ENCODE measurements around the gene MTCL1. TPM values are rescaled to one million over a fixed set of nuclear protein-coding genes. Genes with fewer than 3 reads are reported as not detected.

Gene MTCL1
- polyA plus RNA-seq, 1 donor = 24.0 TPM

DNA sequence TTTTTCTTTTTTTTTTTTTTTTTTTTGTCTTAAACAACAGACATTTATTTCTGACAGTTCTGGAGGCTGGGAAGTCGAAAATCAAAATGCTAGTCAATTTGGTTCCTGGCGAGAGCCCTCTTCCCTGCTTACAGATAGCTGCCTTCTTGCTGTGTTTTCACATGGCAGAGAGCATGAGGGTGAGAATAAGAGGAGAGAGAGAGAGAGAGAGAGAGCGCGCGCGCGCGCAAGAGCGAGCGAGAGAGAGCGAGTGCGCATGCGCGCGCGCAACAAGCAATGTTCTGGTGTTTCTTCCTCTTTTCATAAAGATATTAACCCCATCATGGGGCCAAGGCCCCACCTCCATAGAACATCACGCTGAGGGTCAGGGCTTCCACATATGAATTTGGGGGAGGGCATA lies 20.9 kb downstream of the MTCL1 start:
- H3K4me3 ChIP-seq (ENCODE audit: low read length) = no peak overlapping the region
- no peak for DNase-seq
- peaks cover 36% of the 10 kb centered on the region for H3K4me1 ChIP-seq (ENCODE audit: control insufficient read depth, insufficient read depth, low read length)
- H3K27me3 ChIP-seq (ENCODE audit: control insufficient read depth, insufficient read depth, low read length) = no peaks in the 10 kb centered on the region
- peaks cover 4% of the 10 kb centered on the region for H3K9me3 ChIP-seq (ENCODE audit: control insufficient read depth, low read depth, low read length)
- peaks cover 7% of the 10 kb centered on the region for H3K36me3 ChIP-seq (ENCODE audit: control insufficient read depth, insufficient read depth, low read length)
- WGBS (ENCODE audit: insufficient coverage, low lambda C conversion rate) = 90% methylated on average over 2 of the region's 17 CpGs
- no peak overlapping the region for H3K27ac ChIP-seq (ENCODE audit: low read length)

DNA sequence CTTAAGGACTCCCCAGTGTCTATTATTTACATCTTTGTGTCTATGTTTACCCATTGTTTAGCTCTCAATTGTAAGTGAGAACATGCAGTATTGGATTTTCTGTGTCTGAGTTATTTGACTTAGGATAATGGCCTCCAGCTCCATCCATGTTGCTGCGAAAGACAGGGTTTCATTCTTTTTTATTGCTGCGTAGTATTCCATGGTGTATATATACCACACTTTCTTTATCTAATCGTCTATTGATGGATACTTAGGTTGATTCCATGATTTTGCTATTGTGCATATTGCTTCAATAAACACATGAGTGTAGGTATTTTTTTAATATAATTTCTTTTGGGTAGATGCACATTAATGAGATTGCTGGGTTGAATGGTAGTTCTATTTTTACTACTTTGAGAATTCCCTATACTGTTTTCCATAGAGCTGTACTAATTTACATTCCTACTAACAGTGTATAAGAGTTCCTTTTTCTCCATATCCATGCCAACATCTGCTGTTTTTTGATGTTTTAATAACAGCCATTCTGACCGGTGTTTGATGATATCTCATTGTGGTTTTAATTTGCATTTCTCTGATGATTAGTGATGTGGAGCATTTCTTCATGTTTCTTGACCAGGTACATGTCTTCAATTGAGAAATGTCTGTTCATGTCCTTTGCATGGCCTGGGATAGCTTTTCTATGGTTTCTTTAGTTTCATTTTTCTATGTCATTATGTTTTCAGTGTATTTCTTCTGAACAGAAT lies 21.8 kb downstream of the MTCL1 start:
- H3K27me3 ChIP-seq (ENCODE audit: control insufficient read depth, insufficient read depth, low read length) = no peaks in the 10 kb centered on the region
- 92% methylated on average over 2 of the region's 4 CpGs for WGBS (ENCODE audit: insufficient coverage, low lambda C conversion rate)
- H3K9me3 ChIP-seq (ENCODE audit: control insufficient read depth, low read depth, low read length) = peaks cover 3% of the 10 kb centered on the region
- DNase-seq = no peak
- peaks cover 28% of the 10 kb centered on the region for H3K4me1 ChIP-seq (ENCODE audit: control insufficient read depth, insufficient read depth, low read length)
- H3K27ac ChIP-seq (ENCODE audit: low read length) = no peak overlapping the region
- no peaks in the 10 kb centered on the region for H3K36me3 ChIP-seq (ENCODE audit: control insufficient read depth, insufficient read depth, low read length)
- H3K4me3 ChIP-seq (ENCODE audit: low read length) = no peak overlapping the region

DNA sequence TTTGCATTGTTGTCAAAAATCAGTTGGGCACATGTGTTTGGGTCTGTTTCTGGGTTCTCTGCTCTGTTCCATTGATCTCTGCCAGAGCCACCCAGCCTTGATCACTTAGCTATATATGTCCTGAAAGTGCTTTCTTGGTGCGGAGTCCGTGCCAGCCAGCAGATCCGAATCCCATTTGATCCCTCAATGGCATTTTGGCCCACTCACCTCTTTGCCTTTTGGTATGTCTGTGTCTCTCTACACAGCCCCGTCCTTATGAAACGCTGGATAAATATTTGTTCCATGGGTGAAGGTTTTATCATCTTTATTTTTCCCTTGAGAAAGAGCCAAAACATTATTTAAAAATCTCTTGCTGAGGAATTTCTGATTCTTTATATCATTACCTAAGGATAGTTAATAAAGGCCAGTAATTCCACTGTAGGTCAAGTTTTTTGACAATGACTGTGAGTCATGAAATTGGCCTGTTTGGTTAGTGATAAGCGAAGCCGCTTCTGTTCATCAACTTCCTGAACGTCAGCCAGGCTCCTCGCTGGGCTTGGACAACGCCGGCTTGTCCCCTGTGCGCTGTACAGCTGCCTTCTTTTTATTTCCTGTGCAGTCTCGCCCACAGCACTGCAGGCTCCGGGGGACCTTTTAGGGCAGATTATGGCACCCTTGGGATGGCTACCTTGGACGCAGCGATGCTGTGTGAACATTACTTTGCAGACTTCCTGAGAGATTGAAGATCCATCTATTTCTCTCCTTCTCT lies 24.9 kb downstream of the MTCL1 start:
- Histone ChIP-seq H3K4me1 (ENCODE audit: control insufficient read depth, insufficient read depth, low read length) (peaks cover 10% of the 10 kb centered on the region), H3K27ac (ENCODE audit: low read length) (peak overlapping the region; percentile 13), H3K4me3 (ENCODE audit: low read length) (no peak overlapping the region), H3K36me3 (ENCODE audit: control insufficient read depth, insufficient read depth, low read length) (no peaks in the 10 kb centered on the region), H3K27me3 (ENCODE audit: control insufficient read depth, insufficient read depth, low read length) (no peaks in the 10 kb centered on the region), H3K9me3 (ENCODE audit: control insufficient read depth, low read depth, low read length) (peaks cover 3% of the 10 kb centered on the region)
- 40% methylated on average over 1 of the region's 16 CpGs for WGBS (ENCODE audit: insufficient coverage, low lambda C conversion rate)
- peak; percentile 39 to 67 for DNase-seq

DNA sequence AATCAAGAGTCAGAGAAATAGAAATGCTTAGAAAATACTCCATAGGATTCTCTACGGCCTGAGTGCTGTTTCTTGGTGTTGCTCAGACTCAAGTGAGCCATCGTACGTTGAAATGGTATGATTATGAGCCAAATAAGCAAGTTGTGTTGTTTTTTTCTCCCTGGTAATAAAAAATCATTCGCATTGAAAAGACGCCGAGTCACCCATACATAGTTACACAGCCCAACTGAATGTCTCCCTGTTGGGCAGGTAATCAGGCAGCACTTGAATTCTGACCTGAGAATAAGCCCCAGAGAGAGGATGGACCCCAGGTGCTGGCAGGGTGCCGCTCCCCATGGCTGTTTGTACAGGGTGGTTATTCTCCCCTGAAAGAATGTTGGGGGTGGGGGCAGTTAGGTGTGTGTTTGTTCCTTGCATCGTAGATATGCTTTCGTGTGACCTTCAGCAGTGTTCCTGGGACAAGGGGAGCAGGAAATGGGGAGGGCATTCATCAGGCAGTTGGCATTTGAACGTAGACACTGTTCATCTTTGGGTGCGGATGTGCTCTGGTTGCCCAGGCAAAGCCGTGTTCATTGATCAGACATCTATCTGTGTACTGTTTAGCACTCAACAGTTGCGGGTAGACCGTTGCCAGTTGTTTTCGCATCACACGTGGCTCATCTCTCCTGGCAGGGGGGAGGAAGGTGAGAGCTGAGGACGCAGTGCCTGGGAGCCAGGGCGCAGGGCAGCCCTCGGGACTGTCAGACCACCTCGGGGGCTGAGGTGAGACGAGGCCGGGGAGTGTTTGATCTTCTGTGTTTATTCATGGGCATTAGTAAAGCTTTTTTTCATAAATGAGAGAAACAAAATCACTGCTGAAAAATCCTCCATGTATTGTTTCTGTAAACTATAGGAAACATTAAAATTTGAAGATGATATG lies 27.3 kb downstream of the MTCL1 start:
- H3K4me1 ChIP-seq (ENCODE audit: control insufficient read depth, insufficient read depth, low read length) = peaks cover 10% of the 10 kb centered on the region

DNA sequence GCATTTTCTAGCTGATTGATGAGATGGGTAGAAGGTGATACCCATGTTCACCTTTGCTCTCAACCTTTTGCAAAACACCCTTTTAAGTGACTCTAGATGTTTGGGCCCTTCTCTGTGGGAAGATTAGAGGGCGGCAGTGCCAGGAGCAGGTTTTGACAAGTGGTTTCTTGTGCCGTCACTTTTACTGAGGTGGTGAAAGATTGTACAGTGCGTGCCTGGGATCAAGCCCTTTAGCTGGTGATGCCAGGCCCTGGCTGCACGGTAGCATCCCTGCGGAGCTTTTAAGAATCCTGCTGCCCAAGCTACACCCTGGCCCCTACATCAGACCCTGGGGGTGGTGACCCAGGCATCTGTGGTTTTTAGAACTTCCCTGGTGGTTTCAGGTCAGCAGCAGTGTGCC lies 29.1 kb downstream of the MTCL1 start:
- Histone ChIP-seq H3K4me1 (ENCODE audit: control insufficient read depth, insufficient read depth, low read length) (peaks cover 10% of the 10 kb centered on the region), H3K36me3 (ENCODE audit: control insufficient read depth, insufficient read depth, low read length) (no peaks in the 10 kb centered on the region), H3K27ac (ENCODE audit: low read length) (no peak overlapping the region), H3K9me3 (ENCODE audit: control insufficient read depth, low read depth, low read length) (no peaks in the 10 kb centered on the region), H3K27me3 (ENCODE audit: control insufficient read depth, insufficient read depth, low read length) (no peaks in the 10 kb centered on the region), H3K4me3 (ENCODE audit: low read length) (no peak overlapping the region)
- WGBS (ENCODE audit: insufficient coverage, low lambda C conversion rate) = no CpG with 5 or more reads among the region's 5 CpGs
- DNase-seq = no peak

More for the DNA sequence above, 27.3 kb downstream of the MTCL1 start:
- no peak for DNase-seq
- no peaks in the 10 kb centered on the region for H3K27me3 ChIP-seq (ENCODE audit: control insufficient read depth, insufficient read depth, low read length)
- no peak overlapping the region for H3K27ac ChIP-seq (ENCODE audit: low read length)
- H3K36me3 ChIP-seq (ENCODE audit: control insufficient read depth, insufficient read depth, low read length) = no peaks in the 10 kb centered on the region
- no peak overlapping the region for H3K4me3 ChIP-seq (ENCODE audit: low read length)
- no CpG with 5 or more reads among the region's 22 CpGs for WGBS (ENCODE audit: insufficient coverage, low lambda C conversion rate)
- no peaks in the 10 kb centered on the region for H3K9me3 ChIP-seq (ENCODE audit: control insufficient read depth, low read depth, low read length)

DNA sequence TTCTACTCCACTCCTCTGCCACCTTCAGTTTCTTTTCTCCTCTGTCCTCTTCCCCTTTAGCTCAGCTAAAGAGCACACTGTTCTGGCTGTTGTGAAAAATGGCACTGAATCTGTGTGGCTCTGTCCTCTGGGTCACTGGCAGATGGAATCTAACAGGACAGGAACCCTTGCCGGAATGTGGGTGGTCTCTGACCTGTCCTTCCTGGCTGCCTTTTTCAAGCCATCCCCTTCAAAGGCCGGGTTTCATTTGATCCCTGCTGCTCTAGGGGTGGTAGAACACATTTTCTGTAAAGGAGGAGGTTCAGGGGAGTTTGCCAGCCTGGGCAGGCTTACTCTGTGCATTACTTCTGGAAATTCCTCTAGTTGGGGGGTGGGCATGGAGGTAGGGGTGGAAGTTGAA lies 29.9 kb downstream of the MTCL1 start:
- DNase-seq = no peak
- H3K4me3 ChIP-seq (ENCODE audit: low read length) = no peak overlapping the region
- H3K27me3 ChIP-seq (ENCODE audit: control insufficient read depth, insufficient read depth, low read length) = no peaks in the 10 kb centered on the region
- H3K27ac ChIP-seq (ENCODE audit: low read length) = no peak overlapping the region
- peaks cover 4% of the 10 kb centered on the region for H3K4me1 ChIP-seq (ENCODE audit: control insufficient read depth, insufficient read depth, low read length)
- no peaks in the 10 kb centered on the region for H3K36me3 ChIP-seq (ENCODE audit: control insufficient read depth, insufficient read depth, low read length)
- no CpG with 5 or more reads among the region's 2 CpGs for WGBS (ENCODE audit: insufficient coverage, low lambda C conversion rate)
- no peaks in the 10 kb centered on the region for H3K9me3 ChIP-seq (ENCODE audit: control insufficient read depth, low read depth, low read length)

DNA sequence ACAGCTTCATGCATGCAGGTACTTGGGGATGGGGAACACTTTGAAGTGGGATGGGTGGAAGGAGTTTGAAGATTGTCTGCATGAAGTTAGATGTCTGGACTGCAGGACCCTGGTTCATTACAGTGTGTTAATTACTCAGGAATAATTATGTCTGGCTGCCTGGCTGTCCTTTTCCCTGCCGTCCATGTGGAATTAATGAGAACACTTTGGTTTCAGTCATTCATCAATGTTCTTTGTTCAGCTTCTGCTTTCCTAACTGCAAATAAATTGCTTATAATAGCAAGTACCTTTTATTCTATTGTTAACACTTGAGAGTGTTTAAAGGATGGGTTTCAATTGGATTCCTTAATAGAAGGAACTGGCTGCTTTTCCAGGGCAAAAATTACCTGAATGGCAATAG lies 35.8 kb downstream of the MTCL1 start:
- Histone ChIP-seq H3K27me3 (ENCODE audit: control insufficient read depth, insufficient read depth, low read length) (no peaks in the 10 kb centered on the region), H3K4me1 (ENCODE audit: control insufficient read depth, insufficient read depth, low read length) (no peaks in the 10 kb centered on the region), H3K36me3 (ENCODE audit: control insufficient read depth, insufficient read depth, low read length) (no peaks in the 10 kb centered on the region), H3K9me3 (ENCODE audit: control insufficient read depth, low read depth, low read length) (peaks cover 4% of the 10 kb centered on the region), H3K4me3 (ENCODE audit: low read length) (no peak overlapping the region), H3K27ac (ENCODE audit: low read length) (no peak overlapping the region)
- no peak for DNase-seq
- WGBS (ENCODE audit: insufficient coverage, low lambda C conversion rate) = no CpG with 5 or more reads among the region's 1 CpG

DNA sequence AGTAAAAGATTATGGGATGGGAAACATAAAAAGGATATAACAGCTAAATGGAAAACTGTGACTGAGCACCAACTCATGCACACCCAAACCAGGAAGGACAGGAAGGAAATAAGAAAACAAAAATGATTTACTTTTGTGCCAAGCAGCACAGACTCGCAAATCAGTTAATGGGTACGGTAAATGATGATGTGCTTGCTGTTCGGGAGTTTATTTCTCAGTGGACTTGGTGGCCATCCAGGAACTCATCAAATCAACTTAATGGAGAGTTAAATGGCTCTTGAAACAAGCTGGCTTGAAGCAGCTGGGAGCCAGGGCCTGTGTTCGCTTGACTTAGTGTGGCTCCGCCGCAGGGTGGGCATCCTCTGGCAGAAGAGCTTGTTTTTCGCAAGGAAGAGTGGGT lies 36.2 kb downstream of the MTCL1 start:
- H3K4me1 ChIP-seq (ENCODE audit: control insufficient read depth, insufficient read depth, low read length) = no peaks in the 10 kb centered on the region
- no peaks in the 10 kb centered on the region for H3K27me3 ChIP-seq (ENCODE audit: control insufficient read depth, insufficient read depth, low read length)
- no peak overlapping the region for H3K4me3 ChIP-seq (ENCODE audit: low read length)
- WGBS (ENCODE audit: insufficient coverage, low lambda C conversion rate) = 83% methylated on average over 2 of the region's 7 CpGs
- no peak overlapping the region for H3K27ac ChIP-seq (ENCODE audit: low read length)
- no peak for DNase-seq
- H3K36me3 ChIP-seq (ENCODE audit: control insufficient read depth, insufficient read depth, low read length) = no peaks in the 10 kb centered on the region
- H3K9me3 ChIP-seq (ENCODE audit: control insufficient read depth, low read depth, low read length) = peaks cover 4% of the 10 kb centered on the region

DNA sequence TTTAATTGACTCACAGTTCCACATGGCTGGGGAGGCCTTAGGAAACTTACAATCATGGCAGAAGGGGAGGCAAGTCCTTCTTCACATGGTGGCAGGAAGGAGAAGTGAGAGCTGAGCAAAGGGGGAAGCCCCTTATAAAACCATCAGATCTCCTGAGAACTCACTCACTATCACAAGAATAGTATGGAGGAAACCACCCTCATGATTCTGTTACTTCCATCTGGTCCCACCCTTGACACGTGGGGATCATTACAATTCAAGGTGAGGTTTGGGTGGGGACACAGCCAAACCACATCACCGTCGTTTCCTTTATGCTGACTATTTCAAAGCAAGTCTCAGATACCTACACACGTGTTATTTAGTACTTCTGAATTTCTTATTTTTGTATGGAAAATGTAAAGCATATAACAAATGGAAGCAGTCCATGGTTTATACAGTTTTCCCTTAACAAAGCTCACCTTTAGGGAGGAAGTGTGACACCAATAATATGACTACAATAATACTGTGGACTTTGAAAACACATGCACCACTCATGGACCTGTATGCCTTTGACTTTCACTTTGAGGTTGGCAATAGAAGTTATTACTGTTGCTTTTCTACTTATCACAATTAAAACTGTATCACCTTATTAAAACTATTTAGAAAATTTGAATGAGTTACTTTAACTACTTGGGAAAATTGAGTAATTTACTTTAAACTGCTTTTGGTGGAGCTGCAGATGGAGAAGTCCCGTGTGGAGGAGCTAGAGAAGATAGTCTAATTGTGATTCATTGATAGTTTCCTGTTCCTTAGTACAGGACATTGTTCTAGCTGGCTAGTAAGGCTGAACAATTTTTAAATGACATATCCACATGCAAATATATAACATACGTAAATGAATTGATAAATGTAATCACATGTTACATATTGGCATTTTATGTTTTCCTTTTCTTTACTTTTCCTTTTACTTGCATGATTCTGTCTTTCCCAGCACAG lies 37.3 kb downstream of the MTCL1 start:
- no peaks in the 10 kb centered on the region for H3K27me3 ChIP-seq (ENCODE audit: control insufficient read depth, insufficient read depth, low read length)
- no peak overlapping the region for H3K4me3 ChIP-seq (ENCODE audit: low read length)
- whole genome bisulfite sequencing (ENCODE audit: insufficient coverage, low lambda C conversion rate) = 75% methylated on average over 2 of the region's 6 CpGs
- H3K4me1 ChIP-seq (ENCODE audit: control insufficient read depth, insufficient read depth, low read length) = no peaks in the 10 kb centered on the region
- H3K36me3 ChIP-seq (ENCODE audit: control insufficient read depth, insufficient read depth, low read length) = no peaks in the 10 kb centered on the region
- peak in 1 of 2 donors; percentile 62 for DNase-seq
- no peak overlapping the region for H3K27ac ChIP-seq (ENCODE audit: low read length)
- H3K9me3 ChIP-seq (ENCODE audit: control insufficient read depth, low read depth, low read length) = peaks cover 4% of the 10 kb centered on the region

All from large intestine (tissue), 3 donors.